ENCODE measurements around the gene EP400.

Gene EP400

GRCh38 chr12:131944601-131945251, 5.0 kb upstream of the EP400 start:
- Histone ChIP-seq H3K36me3 (ENCODE audit: insufficient read depth, low read length) (peaks cover 53% of the 10 kb centered on the region), H4K20me1 (ENCODE audit: insufficient read depth, low read length) (no peaks in the 10 kb centered on the region)
- TF ChIP-seq EZH2 (IDR thresholded peaks at IDR 0.05; ENCODE audit: borderline replicate concordance, low read length) (no peak), CTCF (IDR thresholded peaks at IDR 0.05; ENCODE audit: low read length) (no peak)

DNA sequence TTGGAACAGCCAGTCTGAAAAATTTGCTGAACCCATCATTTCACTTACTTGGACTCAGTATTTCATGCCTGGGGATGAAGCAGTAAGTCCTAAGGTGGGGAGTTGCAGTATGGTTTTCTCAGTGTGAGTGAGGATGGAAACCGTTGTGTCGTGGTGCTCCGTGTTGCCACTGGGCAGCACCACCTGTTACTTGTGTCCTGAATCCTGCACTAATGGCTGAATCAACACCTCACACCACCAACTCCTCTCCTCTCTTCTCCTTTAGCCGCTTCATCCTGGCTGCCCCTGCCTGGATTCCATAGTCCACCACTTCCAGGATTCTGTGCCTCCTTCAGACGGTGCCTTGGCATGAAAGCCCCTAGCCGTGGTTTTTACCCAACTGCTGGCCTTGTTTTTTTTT, 3.0 kb upstream of the EP400 start:
- Histone ChIP-seq H3K27me3 (ENCODE audit: insufficient read depth, low read length) (no peaks in the 10 kb centered on the region), H3K36me3 (ENCODE audit: insufficient read depth, low read length) (peaks cover 34% of the 10 kb centered on the region), H3K4me2 (ENCODE audit: low read length) (no peak overlapping the region), H3K79me2 (ENCODE audit: insufficient read depth, low read length) (peaks cover 15% of the 10 kb centered on the region), H3K9me3 (ENCODE audit: low read length) (no peaks in the 10 kb centered on the region), H3K9ac (ENCODE audit: low read length) (no peak overlapping the region), H3F3A (ENCODE audit: insufficient read depth, low read length) (0 out of 2 replicates have a peak, but pooled peaks cover 4% of the 10 kb centered on the region), H4K20me1 (ENCODE audit: insufficient read depth, low read length) (no peaks in the 10 kb centered on the region), H3K27ac (ENCODE audit: low read depth, low read length, poor library complexity, severe bottlenecking) (no peak overlapping the region), H3K9me2 (ENCODE audit: low read depth, low read length) (no peaks in the 10 kb centered on the region), H3K4me3 (ENCODE audit: low read depth, low read length, poor library complexity, severe bottlenecking) (no peak overlapping the region), H2AFZ (ENCODE audit: low read length) (no peak overlapping the region), H3K4me1 (ENCODE audit: insufficient read depth, low read length, severe bottlenecking) (peaks cover 6% of the 10 kb centered on the region)
- TF ChIP-seq EZH2 (IDR thresholded peaks at IDR 0.05; ENCODE audit: borderline replicate concordance, low read length), result no peak
- no peak for TF ChIP-seq CTCF (IDR thresholded peaks at IDR 0.05; ENCODE audit: low read length)

More at GRCh38 chr12:131944601-131945251, 5.0 kb upstream of the EP400 start:
- Histone ChIP-seq H3K4me1 (ENCODE audit: insufficient read depth, low read length, severe bottlenecking) (no peaks in the 10 kb centered on the region), H3K27ac (ENCODE audit: low read depth, low read length, poor library complexity, severe bottlenecking) (no peak overlapping the region), H3K9me2 (ENCODE audit: low read depth, low read length) (no peaks in the 10 kb centered on the region), H3F3A (ENCODE audit: insufficient read depth, low read length) (0 out of 2 replicates have a peak, but pooled peaks cover 4% of the 10 kb centered on the region), H3K9me3 (ENCODE audit: low read length) (no peaks in the 10 kb centered on the region), H3K4me3 (ENCODE audit: low read depth, low read length, poor library complexity, severe bottlenecking) (no peak overlapping the region), H3K27me3 (ENCODE audit: insufficient read depth, low read length) (no peaks in the 10 kb centered on the region), H3K9ac (ENCODE audit: low read length) (no peak overlapping the region), H3K79me2 (ENCODE audit: insufficient read depth, low read length) (no peaks in the 10 kb centered on the region), H2AFZ (ENCODE audit: low read length) (no peak overlapping the region), H3K4me2 (ENCODE audit: low read length) (no peak overlapping the region)

DNA sequence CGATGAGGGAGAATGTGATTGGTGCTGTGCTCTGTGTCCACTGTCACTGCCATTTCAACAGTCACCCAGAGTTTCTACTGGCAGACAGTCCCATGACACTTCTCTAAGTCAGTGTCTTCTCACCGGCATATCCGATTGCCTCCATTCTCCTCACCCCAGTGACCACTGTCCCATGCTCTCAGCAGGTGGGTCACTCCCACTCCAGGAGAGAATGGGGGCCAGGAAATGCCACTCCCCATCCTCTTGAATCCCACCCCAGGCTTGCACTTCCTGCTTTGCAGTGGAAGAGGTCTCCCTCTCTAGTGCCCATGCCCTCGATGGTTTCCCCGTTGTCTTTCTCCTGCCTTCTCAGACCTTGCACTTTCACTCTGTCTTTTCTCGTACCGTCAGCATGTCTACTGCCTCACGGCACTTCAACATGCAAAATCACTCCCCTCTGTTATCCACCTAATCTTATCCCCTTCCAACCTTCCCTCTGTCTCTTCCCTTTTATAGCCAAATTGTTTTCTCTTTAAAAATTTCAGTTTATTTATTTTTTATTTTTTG, 2.2 kb upstream of the EP400 start:
- Histone ChIP-seq H3K4me1 (ENCODE audit: insufficient read depth, low read length, severe bottlenecking) (peaks cover 6% of the 10 kb centered on the region), H3K27me3 (ENCODE audit: insufficient read depth, low read length) (no peaks in the 10 kb centered on the region), H4K20me1 (ENCODE audit: insufficient read depth, low read length) (no peaks in the 10 kb centered on the region), H3K9ac (ENCODE audit: low read length) (no peak overlapping the region), H3F3A (ENCODE audit: insufficient read depth, low read length) (0 out of 2 replicates have a peak, but pooled peaks cover 4% of the 10 kb centered on the region), H3K36me3 (ENCODE audit: insufficient read depth, low read length) (peaks cover 26% of the 10 kb centered on the region), H3K4me2 (ENCODE audit: low read length) (no peak overlapping the region), H2AFZ (ENCODE audit: low read length) (no peak overlapping the region), H3K27ac (ENCODE audit: low read depth, low read length, poor library complexity, severe bottlenecking) (no peak overlapping the region), H3K9me3 (ENCODE audit: low read length) (no peaks in the 10 kb centered on the region), H3K79me2 (ENCODE audit: insufficient read depth, low read length) (peaks cover 19% of the 10 kb centered on the region), H3K4me3 (ENCODE audit: low read depth, low read length, poor library complexity, severe bottlenecking) (no peak overlapping the region), H3K9me2 (ENCODE audit: low read depth, low read length) (no peaks in the 10 kb centered on the region)
- TF ChIP-seq CTCF (IDR thresholded peaks at IDR 0.05; ENCODE audit: low read length), result no peak
- no peak for TF ChIP-seq EZH2 (IDR thresholded peaks at IDR 0.05; ENCODE audit: borderline replicate concordance, low read length)
